ENCODE measurements around the gene MTUS2. TPM values are rescaled to one million over a fixed set of nuclear protein-coding genes. Genes with fewer than 3 reads are reported as not detected.

Gene MTUS2
- total RNA-seq, 1 experiment from 2014 or later: 0.11 TPM

- Histone ChIP-seq H3K9me3 (ENCODE audit: low read depth, low read length, poor library complexity, severe bottlenecking) (no peaks in the 10 kb centered on the region), H3K27me3 (replicated peaks; ENCODE audit: insufficient read depth, low read depth, low read length, poor library complexity) (peaks cover 12% of the 10 kb centered on the region), H3K27ac (ENCODE audit: low read depth, low read length, poor library complexity, severe bottlenecking) (no peak overlapping the region), H3K36me3 (ENCODE audit: insufficient read depth, low read length, poor library complexity, severe bottlenecking) (no peaks in the 10 kb centered on the region), H3K4me3 (ENCODE audit: low read depth, low read length, poor library complexity, severe bottlenecking) (no peak overlapping the region), H3K4me1 (ENCODE audit: insufficient read depth, low read length, poor library complexity, severe bottlenecking) (no peaks in the 10 kb centered on the region)
- ChIA-PET POLR2A (ENCODE audit: low non-redundant PET) (no interaction called here), CTCF (no interaction called here)
- TF ChIP-seq CTCF (conservative IDR thresholded peaks at IDR 0.05; ENCODE audit: low read depth, low read length): no peak
- no peak for TF ChIP-seq EZH2 (IDR thresholded peaks at IDR 0.05; ENCODE audit: borderline replicate concordance, low read depth, low read length, poor library complexity, severe bottlenecking)
- intact Hi-C loops (cut with micrococcal nuclease; ENCODE audit: unreplicated experiment): no loop called here
- no peak for DNase-seq (ENCODE audit: low spot score)
- BruUV-seq (replicated peaks): no TSS peak
Measured at GRCh38 chr13:28942906-28943305, 122.8 kb downstream of the MTUS2 start.

GRCh38 chr13:28953714-28954418, 133.7 kb downstream of the MTUS2 start:
- H3K27ac ChIP-seq (ENCODE audit: low read depth, low read length, poor library complexity, severe bottlenecking): no peak overlapping the region
- CTCF ChIA-PET: no interaction called here
- no peak overlapping the region for H3K4me3 ChIP-seq (ENCODE audit: low read depth, low read length, poor library complexity, severe bottlenecking)
- DNase-seq (ENCODE audit: low spot score): peak; percentile 10
- H3K4me1 ChIP-seq (ENCODE audit: insufficient read depth, low read length, poor library complexity, severe bottlenecking): no peaks in the 10 kb centered on the region
- peaks cover 11% of the 10 kb centered on the region for H3K27me3 ChIP-seq (replicated peaks; ENCODE audit: insufficient read depth, low read depth, low read length, poor library complexity)
- TF ChIP-seq CTCF (conservative IDR thresholded peaks at IDR 0.05; ENCODE audit: low read depth, low read length): peak; percentile 49
- TF ChIP-seq EZH2 (IDR thresholded peaks at IDR 0.05; ENCODE audit: borderline replicate concordance, low read depth, low read length, poor library complexity, severe bottlenecking): no peak
- BruUV-seq (replicated peaks): no TSS peak
- intact Hi-C loops (cut with micrococcal nuclease; ENCODE audit: unreplicated experiment): no loop called here
- H3K9me3 ChIP-seq (ENCODE audit: low read depth, low read length, poor library complexity, severe bottlenecking): no peaks in the 10 kb centered on the region
- H3K36me3 ChIP-seq (ENCODE audit: insufficient read depth, low read length, poor library complexity, severe bottlenecking): no peaks in the 10 kb centered on the region
- POLR2A ChIA-PET (ENCODE audit: low non-redundant PET): no interaction called here

GRCh38 chr13:28954419-28954725, 134.2 kb downstream of the MTUS2 start:
- no TSS peak for BruUV-seq (replicated peaks)

More at GRCh38 chr13:28954419-28954725, 134.2 kb downstream of the MTUS2 start:
- intact Hi-C loops (cut with micrococcal nuclease; ENCODE audit: unreplicated experiment): no loop called here
- Histone ChIP-seq H3K36me3 (ENCODE audit: insufficient read depth, low read length, poor library complexity, severe bottlenecking) (no peaks in the 10 kb centered on the region), H3K9me3 (ENCODE audit: low read depth, low read length, poor library complexity, severe bottlenecking) (no peaks in the 10 kb centered on the region), H3K4me3 (ENCODE audit: low read depth, low read length, poor library complexity, severe bottlenecking) (no peak overlapping the region), H3K27ac (ENCODE audit: low read depth, low read length, poor library complexity, severe bottlenecking) (no peak overlapping the region), H3K4me1 (ENCODE audit: insufficient read depth, low read length, poor library complexity, severe bottlenecking) (no peaks in the 10 kb centered on the region), H3K27me3 (replicated peaks; ENCODE audit: insufficient read depth, low read depth, low read length, poor library complexity) (peaks cover 10% of the 10 kb centered on the region)
- DNase-seq (ENCODE audit: low spot score): no peak
- CTCF ChIA-PET: no interaction called here
- POLR2A ChIA-PET (ENCODE audit: low non-redundant PET): no interaction called here
- TF ChIP-seq EZH2 (IDR thresholded peaks at IDR 0.05; ENCODE audit: borderline replicate concordance, low read depth, low read length, poor library complexity, severe bottlenecking) (no peak), CTCF (conservative IDR thresholded peaks at IDR 0.05; ENCODE audit: low read depth, low read length) (no peak)
